HG02884 (cell line): Measurements from ENCODE around the gene AHNAK2.
"Not testable (repeated sequence)": the region's sequence is repeated elsewhere in the genome, so short reads cannot be mapped to it uniquely, and the experiment has no call there.

Experiments
- ATAC-seq: cut with Tn5 transposase; IDR thresholded peaks from one replicate; pipeline ENCODE4 v1.9.1; 2021; ENCODE audit warnings: mild to moderate bottlenecking, moderate library complexity; ENCODE audit not compliant: unreplicated experiment

AHNAK2 gene

GRCh38 chr14:104900639-104901512 is 77.3 kb downstream of the AHNAK2 start:
- no peak for ATAC-seq

GRCh38 chr14:104899781-104900180 is 78.4 kb downstream of the AHNAK2 start:
- no peak for ATAC-seq

GRCh38 chr14:104898870-104899510 is 79.2 kb downstream of the AHNAK2 start:
- no peak for ATAC-seq

- ATAC-seq = no peak
These were observed 80.0 kb downstream of the AHNAK2 start for GRCh38 chr14:104898195-104898558.

- ATAC-seq = no peak
These were observed 80.6 kb downstream of the AHNAK2 start for GRCh38 chr14:104897330-104898194.

GRCh38 chr14:104895786-104896661 is 82.2 kb downstream of the AHNAK2 start:
- no peak for ATAC-seq

GRCh38 chr14:104895207-104895785 is 82.9 kb downstream of the AHNAK2 start:
- no peak for ATAC-seq

GRCh38 chr14:104894331-104895206 is 83.6 kb downstream of the AHNAK2 start:
- no peak for ATAC-seq

- no peak for ATAC-seq
These were observed 84.6 kb downstream of the AHNAK2 start for GRCh38 chr14:104893435-104894207.

GRCh38 chr14:104892531-104893434 is 85.4 kb downstream of the AHNAK2 start:
- no peak for ATAC-seq

- ATAC-seq = no peak
These were observed 86.3 kb downstream of the AHNAK2 start for GRCh38 chr14:104891664-104892530.

- ATAC-seq = no peak
These were observed 87.0 kb downstream of the AHNAK2 start for GRCh38 chr14:104891121-104891551.

- not testable (repeated sequence) for ATAC-seq
These were observed 87.9 kb downstream of the AHNAK2 start for GRCh38 chr14:104890292-104890691.

- ATAC-seq = no peak
These were observed 88.8 kb downstream of the AHNAK2 start for GRCh38 chr14:104889375-104889757.

GRCh38 chr14:104888489-104889374 is 89.4 kb downstream of the AHNAK2 start:
- no peak for ATAC-seq
